Anterior cingulate cortex (tissue), 58 donors: ENCODE measurements around the gene TRIM63.

Experiments
- DNase-seq, 58 donors: peaks; one replicate each; lab custom pipeline; 2025; lab: John Stamatoyannopoulos, UW

TRIM63 gene

DNA sequence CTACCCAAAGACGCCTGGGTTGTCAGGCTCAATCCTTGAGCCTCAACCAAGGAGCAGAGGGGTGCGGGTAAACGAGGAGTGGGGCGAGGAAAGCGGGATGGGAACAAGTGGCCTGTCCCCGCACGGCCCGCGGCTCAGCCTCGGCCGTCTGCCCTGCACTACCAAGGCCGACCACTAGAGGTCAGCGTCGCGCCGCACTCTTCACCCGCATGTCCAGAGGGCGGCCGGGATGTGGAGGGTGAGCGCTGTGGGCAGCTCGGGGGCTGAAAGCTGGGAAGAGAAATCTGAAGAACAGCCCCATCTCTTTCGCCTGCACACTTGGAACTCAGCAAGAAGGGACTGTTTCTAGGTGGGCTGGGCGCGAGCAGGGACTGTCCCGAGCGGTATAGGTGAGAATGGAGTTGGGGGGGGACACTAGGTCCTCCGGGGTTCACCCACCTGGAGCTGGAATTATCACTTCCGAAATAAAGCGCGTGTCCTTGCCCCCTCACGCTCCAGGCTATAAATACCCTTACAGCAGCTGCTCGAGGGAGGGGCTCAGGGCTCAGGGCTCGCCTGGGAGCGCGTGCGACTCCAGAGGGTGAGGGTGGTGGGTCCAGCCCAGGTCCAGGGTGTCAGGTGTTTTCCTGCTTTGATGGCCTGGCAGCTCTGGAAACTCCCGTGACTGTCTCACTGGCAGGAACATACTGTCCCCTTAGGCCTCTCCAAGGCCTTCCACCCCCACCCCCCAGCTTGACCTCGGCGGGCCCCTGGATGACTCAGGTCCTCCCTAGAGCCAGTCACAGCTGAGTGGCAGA is 31.3 kb downstream of the TRIM63 start:
- peak in 56 of 58 donors; percentile 19 to 83 (median 67) for DNase-seq

DNA sequence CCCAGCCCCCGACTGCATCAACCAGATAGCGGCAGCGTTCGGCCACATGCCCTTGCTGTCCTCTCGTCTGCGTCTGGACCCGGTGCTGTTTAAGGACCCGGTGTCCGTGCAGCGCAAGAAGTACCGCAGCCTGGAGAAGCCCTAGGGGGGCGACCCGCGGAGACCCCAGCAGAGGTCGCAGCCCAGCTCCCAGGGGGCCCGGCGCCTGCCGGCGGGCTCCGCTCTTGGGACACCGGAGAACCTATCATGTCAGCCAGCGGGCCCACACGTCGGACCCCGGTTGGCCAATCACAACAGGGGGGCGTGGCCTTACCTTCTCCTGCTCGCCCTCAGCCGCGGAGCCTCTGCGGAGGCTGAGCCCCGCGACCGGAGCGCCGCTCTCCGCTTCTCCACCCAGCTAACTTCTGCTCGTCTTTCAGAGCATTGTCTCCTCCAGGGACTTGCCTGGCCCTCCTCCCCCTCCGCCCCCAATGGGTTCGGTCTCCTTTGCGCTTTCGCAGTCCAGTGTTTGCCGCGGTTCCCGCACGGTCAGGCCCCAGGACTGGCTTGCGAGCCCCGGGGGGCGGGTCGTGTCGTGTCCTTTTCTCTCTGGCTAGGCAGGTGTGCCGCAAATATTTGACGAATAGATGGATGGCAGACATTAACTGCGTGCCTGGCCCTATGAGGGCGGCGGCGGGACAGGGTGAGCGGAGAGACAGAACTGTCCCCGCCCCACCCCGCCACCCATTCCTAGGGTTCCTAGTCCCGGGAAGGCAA is 32.0 kb downstream of the TRIM63 start:
- peak in 57 of 58 donors; percentile 54 to 95 (median 87) for DNase-seq

DNA sequence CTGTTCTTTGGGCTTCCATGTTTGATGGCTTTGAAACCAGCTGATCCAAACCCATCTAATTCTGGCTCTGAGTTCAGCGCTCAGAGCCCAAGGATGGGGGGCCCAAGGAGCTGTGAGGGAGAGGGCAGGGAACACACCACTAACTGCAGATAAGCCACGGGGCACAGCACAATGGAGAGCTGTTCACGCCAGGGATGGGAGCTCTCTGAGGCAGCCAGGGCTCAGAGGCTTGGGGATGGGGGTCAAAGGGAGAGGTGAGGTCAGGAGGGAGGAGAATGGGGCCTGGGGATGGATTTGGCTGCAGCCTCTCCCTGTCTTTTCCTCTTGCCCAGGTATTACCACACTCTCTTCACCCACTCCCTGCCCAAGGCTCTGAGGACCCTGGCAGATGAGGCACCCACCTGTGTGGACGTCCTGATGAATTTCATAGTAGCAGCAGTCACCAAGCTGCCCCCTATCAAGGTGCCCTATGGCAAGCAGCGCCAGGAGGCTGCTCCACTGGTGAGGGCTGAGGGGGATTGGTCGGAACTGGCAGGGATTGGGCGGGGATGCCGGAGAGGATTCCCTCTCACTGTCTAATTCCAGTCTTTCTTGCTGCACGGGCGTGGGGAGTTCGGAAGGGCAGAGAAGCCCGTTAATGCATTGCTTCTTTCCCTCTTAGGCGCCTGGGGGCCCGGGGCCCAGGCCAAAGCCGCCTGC is 32.8 kb downstream of the TRIM63 start:
- DNase-seq: no peak

DNA sequence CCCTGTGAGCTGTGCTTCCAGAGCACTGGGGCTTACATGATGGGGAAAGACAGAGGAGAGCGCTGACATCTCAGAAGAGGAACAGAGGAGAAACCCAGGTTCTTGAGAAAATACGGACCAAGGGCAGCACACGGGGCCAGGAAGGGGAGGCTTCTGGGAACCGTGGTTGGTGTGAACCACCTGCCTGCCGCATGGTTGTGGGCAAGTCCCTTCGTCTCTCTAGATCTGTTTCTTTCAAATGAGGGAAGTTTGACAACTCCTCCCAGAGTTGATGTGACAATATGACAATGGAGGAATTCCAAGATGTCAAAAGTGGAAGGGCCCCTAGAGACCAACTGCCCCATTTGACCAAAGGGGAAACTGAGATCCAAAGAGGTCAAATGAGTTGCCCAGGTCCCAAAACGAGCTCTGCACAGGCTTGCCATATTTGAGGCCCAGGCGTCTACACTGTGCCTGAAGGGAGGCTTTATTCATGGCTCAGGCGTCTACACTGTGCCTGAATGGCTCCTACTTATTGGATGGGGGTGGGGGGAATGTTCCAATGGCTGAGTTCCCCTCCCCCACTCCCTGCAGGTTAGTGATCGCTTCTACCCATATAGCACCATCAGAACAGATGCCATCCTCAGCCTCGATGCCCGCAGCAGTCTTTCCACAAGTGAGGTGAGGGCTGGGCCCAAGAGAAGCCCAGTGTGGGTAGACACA is 34.6 kb downstream of the TRIM63 start:
- DNase-seq: no peak

DNA sequence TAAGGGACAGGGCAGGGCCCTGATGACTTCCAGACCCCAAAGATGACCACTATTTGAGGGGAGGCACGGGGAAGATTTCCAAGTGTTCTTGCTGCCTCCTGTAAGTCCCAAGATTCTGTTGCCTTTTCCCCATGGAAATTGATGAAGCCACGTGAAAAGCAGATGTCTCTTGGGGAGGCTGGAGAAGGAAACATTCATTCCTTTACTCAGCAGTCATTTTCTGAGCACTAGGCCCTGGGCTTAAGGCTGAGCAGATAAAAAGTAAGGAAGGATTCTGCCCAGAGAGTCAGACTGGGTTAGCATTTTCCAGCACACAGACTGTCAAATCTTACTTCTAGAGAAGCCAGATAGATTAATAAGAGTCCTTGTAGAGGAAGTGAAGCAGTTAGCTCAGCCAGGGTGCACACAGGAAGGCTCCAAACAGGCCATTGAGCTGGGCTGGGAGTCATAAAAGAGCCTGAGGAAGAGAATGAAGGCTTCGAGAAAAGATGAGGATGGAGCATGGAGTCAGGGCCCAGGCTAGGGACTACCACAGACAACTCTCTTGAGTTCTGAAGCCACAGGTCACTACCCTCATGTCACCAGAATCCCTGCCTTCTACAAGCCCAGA is 35.7 kb downstream of the TRIM63 start:
- no peak for DNase-seq

DNA sequence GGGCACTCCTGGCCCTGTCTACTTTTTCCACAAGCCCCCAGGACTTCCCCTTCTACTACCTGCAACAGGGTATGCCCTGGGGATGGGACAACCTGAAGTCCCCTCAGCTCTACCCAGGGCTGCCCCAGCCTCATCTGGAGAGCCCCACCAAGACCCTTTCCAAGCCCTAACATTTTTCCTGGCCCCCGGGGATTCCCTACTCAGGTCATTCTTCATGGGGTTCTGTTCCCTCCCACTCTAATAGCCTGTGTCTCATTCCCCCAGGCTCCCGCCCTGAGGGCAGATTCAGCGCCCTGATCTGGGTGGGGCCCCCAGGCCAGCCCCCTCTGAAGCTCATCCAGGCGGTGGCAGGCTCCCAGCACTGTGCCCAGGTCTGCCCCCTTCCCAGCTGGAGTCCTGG is 36.2 kb downstream of the TRIM63 start:
- DNase-seq: no peak

DNA sequence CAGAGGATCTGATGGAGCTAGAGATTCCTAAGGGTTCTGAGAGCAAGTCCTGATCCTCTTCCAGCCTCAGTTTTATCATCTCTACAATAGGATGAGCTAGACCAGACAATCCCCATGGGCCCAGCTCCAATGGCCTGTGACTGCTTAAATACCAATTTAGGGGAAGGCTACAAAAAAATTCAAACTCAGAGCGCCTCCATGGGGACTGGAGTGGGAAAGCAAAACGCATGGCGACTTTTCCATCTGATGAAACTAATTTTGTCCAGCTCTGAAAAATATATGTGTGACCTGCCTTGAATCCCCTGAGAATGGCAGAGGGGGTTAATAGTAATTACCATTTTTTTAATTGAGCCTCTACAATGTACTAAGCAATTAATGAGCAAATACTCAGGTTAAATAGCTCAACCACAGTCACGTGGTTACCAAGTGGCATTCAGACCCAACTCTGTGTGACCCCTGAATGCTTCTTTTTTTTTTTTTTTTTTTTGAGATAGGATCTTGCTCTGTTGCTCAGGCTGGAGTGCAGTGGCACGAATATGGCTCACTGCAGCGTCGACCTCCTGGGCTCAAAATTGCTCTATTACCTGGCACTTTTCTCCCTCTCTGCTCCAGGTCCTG is 37.5 kb downstream of the TRIM63 start:
- no peak for DNase-seq

DNA sequence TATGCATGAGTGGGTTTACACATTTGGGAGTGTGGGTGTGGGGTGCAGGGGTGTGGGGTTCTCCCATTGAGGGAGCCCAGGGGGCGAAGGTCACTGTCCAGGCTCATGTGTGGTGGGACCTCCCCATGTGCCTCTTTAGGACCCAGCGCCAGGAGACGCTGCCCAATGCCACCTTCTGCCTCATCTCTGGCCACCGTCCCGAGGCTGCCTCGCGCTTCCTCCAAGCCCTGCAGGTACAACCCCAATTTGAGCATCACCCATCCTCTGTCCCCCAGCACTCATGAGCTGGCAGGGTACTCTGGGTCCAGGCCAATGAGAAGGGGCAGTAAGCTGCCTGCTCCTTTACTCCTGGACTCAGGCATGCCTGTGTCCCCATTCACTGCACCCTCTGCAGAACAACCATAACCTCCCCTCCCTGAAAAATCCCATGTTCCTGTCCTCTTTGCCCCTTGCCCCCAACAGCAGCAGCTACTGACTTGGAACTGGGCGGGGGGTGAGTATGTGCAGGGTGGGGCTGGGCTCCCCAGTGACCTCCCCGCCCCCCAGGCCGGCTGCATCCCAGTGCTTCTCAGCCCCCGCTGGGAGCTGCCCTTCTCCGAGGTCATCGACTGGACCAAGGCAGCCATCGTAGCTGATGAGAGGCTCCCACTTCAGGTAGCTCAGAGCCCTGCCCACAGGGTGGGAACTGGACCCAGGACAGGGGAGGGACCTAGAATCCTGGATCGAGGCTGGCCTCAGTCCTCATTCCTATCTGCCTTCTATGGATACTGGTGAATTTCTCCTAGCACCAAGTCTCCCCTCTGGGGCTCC is 38.2 kb downstream of the TRIM63 start:
- DNase-seq: no peak

DNA sequence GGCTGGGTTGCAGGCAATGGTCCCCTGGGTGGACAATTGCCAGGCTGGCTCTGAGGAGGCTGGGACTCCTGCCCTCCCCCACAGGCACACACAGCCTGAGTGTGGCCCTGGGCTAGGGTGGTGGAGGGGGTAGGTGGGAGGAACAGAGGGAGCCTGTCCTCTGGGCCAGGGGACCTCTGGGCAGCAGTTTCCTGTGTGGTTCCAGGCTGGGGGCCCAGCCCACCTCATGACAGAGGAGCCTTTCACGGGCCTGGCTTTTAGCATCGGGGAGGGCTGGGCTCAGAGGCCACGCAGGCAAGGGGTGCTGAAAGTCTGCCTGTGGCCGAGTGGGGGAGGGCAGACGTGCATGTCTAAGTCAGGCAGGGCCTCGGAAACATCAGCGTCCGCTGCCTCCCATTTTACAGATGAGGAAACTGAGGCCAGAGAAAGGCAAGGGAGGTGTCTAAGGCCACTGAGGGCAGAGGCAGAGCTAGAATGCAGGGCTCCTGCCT is 38.9 kb downstream of the TRIM63 start:
- DNase-seq: peak in 6 of 58 donors; percentile 15 to 29 (median 22)

DNA sequence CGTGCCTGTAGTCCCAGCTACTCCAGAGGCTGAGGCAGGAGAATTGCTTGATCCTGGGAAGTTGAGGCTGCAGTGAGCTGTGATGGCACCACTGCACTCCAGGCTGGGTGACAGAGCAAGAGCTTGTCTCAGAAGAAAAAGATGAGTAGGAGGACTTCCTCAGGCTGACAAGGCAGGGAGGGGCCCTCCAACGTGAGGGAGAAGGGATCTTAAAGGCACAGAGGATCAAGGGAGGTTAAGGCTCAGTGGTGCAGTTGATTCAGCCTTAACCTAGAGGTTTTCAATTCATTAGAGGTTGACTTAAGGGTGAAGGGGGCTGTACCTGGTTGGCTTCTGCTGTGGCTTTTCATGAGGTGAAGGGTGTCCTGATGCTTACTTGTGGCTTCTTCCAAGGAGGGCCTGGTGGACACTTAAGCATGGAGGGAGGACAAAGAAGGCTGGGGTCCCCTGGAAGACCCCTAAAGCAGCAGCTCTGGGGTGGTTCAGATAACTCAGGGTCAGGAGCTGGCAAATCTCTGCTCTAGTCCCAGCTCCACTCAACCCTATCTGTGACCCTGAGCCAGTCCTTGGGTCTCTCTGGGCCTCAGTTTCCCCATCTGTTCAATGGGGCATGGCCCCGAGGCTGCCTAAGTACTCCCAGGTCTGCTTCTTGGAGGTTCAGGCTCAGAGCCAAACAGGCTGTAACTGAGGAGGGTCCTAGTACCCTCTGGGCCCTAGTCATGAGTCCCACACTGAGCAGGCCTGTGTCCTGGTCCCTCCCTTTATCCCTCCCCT is 39.5 kb downstream of the TRIM63 start:
- DNase-seq: peak in 9 of 58 donors; percentile 16 to 48 (median 33)

DNA sequence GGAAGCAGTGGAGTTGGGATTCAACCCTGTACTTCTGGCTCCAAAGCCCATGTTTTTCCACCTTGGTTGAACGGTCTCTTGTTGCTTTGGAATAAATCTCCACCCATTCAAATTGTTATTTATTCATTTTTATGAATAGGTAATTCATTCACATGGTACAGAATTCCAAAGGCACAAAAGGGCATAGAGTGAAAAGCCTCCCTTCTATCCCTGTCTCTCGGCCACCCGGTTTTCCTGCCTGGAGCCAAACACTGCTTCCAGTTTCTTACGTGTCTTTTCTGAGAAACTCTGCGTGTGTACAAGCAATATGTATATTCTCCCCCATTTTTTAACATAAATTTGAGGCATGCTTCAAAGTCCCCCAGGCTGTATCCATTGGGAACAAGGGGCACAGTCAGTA is 41.9 kb downstream of the TRIM63 start:
- DNase-seq: no peak

DNA sequence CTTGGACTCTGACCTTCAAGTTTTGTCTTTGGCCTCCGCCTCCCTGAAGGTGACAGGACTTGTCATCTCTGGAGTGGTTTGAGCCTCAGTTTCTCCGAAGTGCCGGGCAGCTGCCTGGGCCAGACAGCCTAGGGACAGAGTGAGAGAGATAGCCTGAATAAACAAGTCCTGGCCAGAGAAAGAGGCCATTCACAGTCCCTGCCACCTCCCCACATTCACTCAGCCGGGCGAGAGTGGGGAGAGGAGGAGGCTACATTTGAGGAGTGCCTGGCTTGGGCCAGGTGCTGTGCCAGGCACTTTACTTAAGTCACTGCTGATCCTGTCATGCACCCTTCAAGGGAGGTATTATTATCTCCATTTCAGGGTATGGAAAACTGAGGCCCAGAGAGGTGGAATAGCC is 42.4 kb downstream of the TRIM63 start:
- peak in 3 of 58 donors; percentile 11 to 20 (median 15) for DNase-seq

DNA sequence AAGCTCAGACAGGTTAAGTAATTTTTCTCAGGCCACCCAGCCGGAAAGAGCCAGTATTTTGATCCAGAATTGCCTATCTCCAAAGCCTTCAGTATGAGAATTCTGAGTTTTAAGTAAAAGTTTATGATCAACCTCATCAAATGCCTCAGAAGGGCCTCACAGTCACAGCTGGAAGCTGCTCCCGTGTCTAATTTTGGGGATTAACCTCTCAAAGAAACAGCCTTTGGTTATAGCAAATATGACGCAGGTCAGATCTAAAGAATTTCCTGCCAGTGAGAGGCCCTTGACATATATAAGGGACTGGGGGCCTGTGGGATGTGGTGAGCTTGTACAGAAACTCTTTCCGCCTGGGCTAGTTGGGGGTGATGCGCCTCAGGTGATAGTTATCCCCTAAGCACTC is 43.6 kb downstream of the TRIM63 start:
- DNase-seq: no peak

DNA sequence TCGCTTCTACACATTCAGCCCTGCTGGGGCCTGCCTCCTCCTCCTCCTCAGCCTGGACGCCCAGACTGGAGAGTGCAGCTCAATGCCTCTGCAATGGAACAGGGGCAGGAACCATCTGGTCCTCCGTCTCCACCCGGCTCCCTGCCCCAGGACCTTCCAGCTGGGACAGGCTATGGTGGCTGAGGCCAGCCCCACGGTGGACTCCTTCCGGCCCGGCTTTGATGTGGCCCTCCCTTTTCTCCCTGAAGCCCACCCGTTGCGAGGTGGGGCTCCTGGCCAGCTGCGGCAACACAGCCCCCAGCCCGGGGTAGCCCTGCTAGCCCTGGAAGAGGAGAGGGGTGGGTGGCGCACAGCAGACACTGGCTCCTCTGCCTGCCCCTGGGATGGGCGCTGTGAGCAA is 44.4 kb downstream of the TRIM63 start:
- DNase-seq: peak in 1 of 58 donors; percentile 20

DNA sequence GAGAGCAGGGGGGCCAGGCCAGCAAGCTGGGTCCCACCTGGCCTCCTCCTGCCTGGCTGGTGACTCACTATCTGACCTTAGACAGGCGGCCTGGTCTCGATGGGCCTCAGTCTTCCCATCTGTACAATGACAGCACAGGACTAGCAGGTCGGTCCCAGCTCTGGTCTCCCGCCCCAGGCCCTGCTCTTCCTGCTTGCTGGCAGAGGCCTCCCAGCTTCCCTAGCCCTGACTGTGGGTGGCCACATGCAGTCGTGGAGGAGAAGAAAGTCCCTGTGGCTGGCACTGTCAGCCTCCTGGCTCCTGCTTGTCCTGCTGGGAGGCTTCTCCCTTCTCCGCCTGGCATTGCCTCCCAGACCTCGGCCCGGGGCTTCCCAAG is 45.0 kb downstream of the TRIM63 start:
- DNase-seq: no peak

DNA sequence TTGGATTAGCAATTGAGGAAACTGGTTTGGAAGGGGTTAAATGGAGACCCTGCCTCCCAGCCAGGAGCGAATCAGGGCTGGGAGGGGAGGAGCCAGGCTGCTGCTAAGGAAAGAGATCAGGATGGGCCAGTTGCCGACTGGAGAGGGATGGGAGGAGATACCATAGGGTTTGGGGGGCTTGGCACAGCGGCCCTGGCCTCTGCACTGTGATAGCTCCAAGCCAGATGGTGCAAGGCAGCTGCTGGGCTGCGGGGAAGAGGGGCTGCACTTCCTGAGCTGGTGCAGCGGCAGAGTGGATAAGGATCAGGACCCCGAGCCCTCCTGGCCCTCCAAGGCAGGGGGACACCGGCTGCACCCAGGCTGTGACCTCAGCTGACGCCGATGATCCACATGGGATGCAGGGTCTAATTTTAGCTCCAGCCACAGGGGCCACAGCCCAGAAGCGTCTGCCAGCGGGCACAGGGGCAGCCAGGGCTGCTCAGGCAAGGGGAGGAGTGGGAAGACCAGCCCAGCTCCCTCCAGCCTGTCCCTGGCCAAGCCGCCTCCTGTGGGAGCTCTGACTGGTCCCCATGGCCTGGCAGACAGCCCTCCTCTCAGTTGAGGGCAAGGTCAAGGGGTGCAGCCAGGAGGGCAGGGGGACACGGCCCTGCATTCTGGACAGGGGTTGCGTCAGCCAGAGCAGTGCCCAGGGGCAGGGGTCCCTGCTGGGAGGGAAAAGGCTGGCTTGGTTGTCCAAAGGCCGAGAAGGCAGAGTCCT is 45.6 kb downstream of the TRIM63 start, which contains the start of gene EXTL1:
Gene EXTL1 (plus strand): TSS at position 129 of the 757 bp plus-strand sequence. CDS start 872 bp downstream, outside the sequence.
- peak in 48 of 58 donors; percentile 21 to 86 (median 58) for DNase-seq
